Activated naive CD4-positive, alpha-beta T cell treated with anti-CD3 and anti-CD28 coated beads, Interleukin-2, amount 50 U/mL, for 72 hours (primary cell): ENCODE measurements around the gene PSMD5. TPM values are rescaled to one million over a fixed set of nuclear protein-coding genes. Genes with fewer than 3 reads are reported as not detected.
"Not testable (repeated sequence)": the region's sequence is repeated elsewhere in the genome, so short reads cannot be mapped to it uniquely, and the experiment has no call there.

ENCODE experiments used
- ATAC-seq, 2 donors: fragments of 150-1000 bp; cut with Tn5 transposase; 2 replicates each; pipeline ENCODE4 v1.10.0; 2021; ENCODE audit warnings: mild to moderate bottlenecking in 2 of 2, moderate library complexity in 2 of 2
- DNase-seq, 2 donors: peaks; one replicate each; pipeline ENCODE4 v3.0.0; 2021 to 2022; ENCODE audit warnings: low spot score in 2 of 2
- H3K27ac Mint-ChIP-seq, 2 donors: one replicate each; pipeline ENCODE4 v1.8.0; 2022; ENCODE audit warnings: mild to moderate bottlenecking in 2 of 2, mixed read lengths in 2 of 2
- H3K36me3 Mint-ChIP-seq, 2 donors: one replicate each; pipeline ENCODE4 v1.8.0; 2022; ENCODE audit warnings: mixed read lengths in 2 of 2
- H3K9me3 Mint-ChIP-seq, 2 donors: one replicate each; pipeline ENCODE4 v1.8.0; 2022; ENCODE audit warnings: mixed read lengths in 2 of 2
- total RNA-seq, 2 donors: library from RNA; stranded (reverse); gene quantifications; one replicate each; pipeline ENCODE4 v1.2.3, GENCODE V29; 2022

PSMD5 gene
- total RNA-seq, 2 donors from 2014 or later, result 74.9 to 75.2 TPM

DNA sequence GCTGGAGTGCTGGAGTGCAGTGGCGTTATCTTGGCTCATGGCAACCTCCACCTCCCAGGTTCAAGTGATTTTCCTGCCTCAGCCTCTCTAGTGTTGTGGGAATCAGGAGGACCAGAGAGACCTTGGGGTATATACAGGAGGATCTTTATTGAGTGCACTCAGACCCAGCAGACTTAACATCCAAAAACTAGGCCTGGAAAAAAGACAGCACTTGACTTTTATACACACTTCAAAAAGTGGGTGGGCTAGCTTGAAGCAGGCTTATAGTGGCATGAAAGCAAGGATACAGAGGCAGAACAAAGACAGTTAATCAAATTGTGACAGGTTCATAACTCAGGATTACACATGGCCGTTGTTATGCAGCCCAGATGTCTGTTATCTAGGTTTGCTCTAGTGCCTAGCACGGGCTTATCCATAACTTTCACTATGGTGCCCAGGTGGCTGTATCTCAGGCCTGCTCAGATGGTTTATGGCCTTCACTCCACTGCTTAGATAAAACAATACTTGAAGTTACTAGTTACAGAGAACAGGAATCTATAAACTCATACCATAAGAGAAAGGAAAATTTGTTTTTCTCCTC lies 37.8 kb downstream of the PSMD5 start:
- H3K9me3 Mint-ChIP-seq, result peaks cover 15 to 29% of the 10 kb centered on the region in 2 donors
- ATAC-seq, H3K27ac Mint-ChIP-seq, DNase-seq: not testable (repeated sequence)
- H3K36me3 Mint-ChIP-seq, result peaks cover 32 to 41% of the 10 kb centered on the region in 2 donors

DNA sequence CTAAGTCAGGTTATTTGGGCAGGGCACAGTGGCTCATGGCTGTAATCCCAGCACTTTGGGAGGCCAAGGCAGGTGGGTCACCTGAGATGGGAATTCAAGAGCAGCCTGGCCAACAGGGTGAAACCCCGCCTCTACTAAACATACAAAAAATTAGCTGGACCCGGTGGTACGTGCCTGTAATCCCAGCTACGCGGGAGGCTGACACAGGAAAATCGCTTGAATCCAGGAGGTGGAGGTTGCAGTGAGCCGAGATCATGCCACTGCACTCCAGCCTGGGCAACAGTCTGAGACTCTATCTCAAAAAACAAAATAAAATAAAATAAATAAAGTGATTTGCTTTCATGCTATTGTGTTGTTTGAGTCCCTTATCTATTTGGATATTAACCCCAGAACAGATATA lies 41.3 kb downstream of the PSMD5 start:
- no peak for DNase-seq
- Mint-ChIP-seq H3K36me3 (peaks cover 11 to 12% of the 10 kb centered on the region in 2 donors), H3K9me3 (peaks cover 7 to 12% of the 10 kb centered on the region in 2 donors), H3K27ac (no peak overlapping the region)
- no peak for ATAC-seq

DNA sequence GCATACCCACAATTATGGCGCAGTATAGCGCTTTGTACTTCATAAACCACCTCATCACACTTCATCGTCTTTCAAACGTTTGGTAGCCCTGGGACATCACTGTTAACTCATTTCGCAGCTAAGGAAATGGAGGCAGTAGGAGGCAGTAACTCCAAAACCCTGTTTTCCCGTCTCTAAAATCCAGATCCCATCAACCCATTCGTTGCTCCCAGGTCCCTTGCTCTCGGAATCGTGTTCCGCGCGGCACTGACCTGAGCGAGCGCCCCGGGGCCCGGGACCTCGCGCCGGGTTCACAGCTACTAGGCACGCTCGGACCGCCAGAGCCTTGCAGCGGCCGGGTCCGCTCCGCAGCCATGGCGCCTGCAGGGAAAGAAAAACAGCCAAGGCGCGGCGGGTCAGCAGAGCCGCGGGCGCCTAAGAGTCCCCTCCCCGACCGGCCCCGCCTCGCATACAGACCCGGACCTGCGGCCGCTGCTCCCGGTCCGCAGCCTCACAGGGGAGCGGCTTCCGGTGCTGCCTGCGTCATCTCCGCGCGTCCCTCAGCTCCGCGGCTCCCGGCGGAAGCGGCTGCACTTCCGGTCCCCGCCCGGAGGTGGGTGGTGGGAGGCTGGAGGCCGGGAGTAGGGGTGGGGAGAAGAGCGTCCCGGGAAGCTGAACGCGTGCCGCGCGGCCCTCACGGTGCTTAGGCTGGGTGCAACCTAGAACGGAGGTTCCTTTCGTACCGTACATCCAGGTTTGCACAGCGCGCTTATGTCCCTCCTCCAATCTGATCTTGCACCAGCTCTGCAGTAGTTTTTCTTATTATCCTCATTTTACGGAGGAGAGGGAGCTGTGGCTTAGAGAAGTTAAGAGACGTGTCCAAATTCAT lies 49.6 kb downstream of the PSMD5 start, which contains the start of gene FBXW2:
TSS of gene FBXW2 (minus strand) at position 519 of the 868 bp plus-strand sequence. CDS start 5,158 bp downstream, outside the sequence.
- peaks cover 12 to 28% of the 10 kb centered on the region in 2 donors for H3K36me3 Mint-ChIP-seq
- DNase-seq, result peak; percentile 87 to 93
- ATAC-seq, result peak; percentile 97

DNA sequence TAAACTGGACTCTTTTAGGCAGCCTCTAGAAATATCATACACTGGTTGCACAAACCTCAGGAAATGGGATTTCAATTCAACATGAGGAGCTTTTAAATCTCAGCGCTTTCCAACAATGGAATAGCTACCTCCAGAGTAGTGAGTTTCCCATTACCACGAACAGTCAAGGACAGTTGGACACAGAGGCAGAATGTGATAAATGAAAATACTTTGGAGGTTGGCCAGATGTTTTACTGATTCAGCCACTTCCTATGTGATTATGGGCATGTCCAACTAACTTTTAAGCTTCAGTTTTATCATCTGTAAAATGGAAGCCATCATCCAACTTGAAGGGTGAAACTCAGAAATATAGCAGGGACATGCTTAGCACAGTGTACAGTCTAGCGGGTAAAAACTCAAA lies 51.6 kb downstream of the PSMD5 start:
- DNase-seq (no peak), ATAC-seq (no peak)
- Mint-ChIP-seq H3K27ac (peak overlapping the region in 1 of 2 donors; percentile 93), H3K9me3 (peaks cover 0 to 3% of the 10 kb centered on the region in 2 donors), H3K36me3 (peaks cover 15 to 44% of the 10 kb centered on the region in 2 donors)

More for the DNA sequence above, 49.6 kb downstream of the PSMD5 start, which contains the start of gene FBXW2:
- H3K9me3 Mint-ChIP-seq, result no peaks in the 10 kb centered on the region
- H3K27ac Mint-ChIP-seq, result peak within 1 kb of the TSS; percentile 92 to 93

DNA sequence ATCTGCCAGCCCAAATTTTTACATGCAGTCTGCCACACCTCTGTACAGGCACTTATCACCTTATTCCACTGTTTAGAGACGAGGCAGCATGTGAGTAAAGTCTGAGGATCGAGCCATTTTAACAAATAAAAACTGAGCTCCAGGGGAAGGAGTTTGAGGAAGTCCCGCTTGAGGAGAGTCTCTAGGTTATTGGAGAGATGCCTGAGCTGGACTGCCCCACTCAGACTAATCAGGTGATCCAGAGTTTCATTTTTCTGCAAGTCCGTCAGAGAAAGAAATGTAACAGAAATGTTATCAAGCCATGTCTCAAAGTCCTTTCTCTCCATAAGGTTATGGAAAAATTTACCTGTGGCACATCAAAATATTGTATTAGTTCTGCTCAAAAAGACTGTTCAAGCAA lies 54.8 kb downstream of the PSMD5 start:
- DNase-seq, result no peak
- Mint-ChIP-seq H3K27ac (no peak overlapping the region), H3K9me3 (peaks cover 0 to 4% of the 10 kb centered on the region in 2 donors), H3K36me3 (peaks cover 8 to 56% of the 10 kb centered on the region in 2 donors)
- ATAC-seq, result no peak

DNA sequence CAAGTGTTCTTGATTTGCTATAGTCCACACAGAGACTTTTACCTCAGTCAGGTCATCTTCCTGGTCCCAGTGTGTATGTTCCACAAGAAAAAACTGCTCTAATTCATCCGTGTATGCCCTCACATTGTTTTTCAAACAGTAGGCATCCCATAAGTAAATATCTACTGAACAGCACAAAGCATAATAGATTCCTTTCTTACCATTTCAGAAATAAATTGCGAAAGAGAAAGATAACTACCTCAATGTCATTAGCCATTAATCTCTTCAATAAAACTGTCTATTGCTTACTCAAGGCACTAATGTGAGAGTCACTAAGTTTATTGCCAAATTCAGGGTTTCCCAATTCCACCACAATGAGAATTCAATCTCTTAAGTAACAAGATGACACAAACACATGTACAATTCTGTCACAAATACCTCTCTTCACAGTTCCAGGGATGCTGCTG lies 59.1 kb downstream of the PSMD5 start:
- DNase-seq (no peak), ATAC-seq (no peak)
- H3K36me3 Mint-ChIP-seq, result peaks cover 5 to 60% of the 10 kb centered on the region in 2 donors
- H3K9me3 Mint-ChIP-seq, result peaks cover 0 to 8% of the 10 kb centered on the region in 2 donors
- peak overlapping the region in 1 of 2 donors; percentile 82 for H3K27ac Mint-ChIP-seq

DNA sequence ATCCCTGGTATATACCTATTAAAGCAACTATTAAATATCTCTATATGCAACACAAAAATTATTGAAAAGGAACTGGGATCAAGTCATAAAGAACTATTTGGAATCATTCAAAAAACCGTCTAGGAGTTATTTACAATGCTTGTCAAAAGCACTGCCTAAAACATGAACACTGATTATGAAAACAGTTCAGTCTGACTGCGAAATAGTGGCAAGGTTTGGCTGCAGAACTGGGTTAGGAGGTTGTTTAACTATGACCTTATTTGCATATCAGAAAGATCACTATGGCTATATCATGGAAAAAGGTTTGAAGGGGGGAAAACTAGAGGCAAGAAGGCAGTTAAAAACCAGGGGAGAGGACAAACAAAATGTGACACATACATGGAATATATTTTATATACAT lies 61.5 kb downstream of the PSMD5 start:
- Mint-ChIP-seq H3K9me3 (peaks cover 0 to 6% of the 10 kb centered on the region in 2 donors), H3K36me3 (peaks cover 2 to 45% of the 10 kb centered on the region in 2 donors), H3K27ac (peak overlapping the region in 1 of 2 donors; percentile 39)
- ATAC-seq (no peak), DNase-seq (no peak)

DNA sequence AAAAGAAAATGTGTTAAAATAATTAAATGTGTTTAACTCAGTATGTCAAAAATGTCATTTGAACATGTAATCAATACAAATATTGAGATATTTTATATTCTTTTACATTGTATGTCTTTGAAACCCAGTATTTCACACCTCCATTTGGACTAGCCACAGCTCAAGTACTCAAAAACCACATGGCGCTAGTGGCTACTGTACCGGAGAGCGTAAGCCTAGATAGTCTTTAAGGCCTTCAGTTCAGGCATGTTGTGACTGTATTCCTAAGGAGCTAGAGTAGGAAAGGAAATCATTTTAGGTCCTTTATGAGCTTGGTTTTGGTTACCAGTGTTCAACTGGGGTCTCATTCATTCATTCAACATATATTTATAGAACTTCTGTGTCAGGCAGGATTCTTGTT lies 62.4 kb downstream of the PSMD5 start:
- peaks cover 0 to 4% of the 10 kb centered on the region in 2 donors for H3K9me3 Mint-ChIP-seq
- ATAC-seq (no peak), DNase-seq (no peak)
- H3K27ac Mint-ChIP-seq, result no peak overlapping the region
- H3K36me3 Mint-ChIP-seq, result peaks cover 0 to 36% of the 10 kb centered on the region in 2 donors

DNA sequence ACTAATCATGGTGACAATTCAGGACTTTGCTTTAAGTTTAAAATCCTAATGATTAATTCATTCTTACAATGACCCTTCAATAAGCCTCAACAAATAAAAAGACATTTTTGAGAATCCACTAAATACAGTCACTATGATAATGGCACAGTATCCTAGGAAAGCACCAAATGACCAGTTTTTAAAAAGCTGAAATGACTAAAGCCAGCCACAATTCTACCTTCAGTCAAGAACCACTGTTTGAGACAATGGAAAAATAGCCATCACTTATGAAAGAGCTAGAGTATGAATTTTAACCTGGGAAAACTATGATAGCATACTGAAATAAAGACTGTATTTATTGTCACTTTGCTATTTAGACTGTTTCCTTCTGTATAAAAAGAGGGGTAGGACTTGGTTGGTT lies 63.5 kb downstream of the PSMD5 start:
- no peak overlapping the region for H3K27ac Mint-ChIP-seq
- peak; percentile 26 to 31 for ATAC-seq

DNA sequence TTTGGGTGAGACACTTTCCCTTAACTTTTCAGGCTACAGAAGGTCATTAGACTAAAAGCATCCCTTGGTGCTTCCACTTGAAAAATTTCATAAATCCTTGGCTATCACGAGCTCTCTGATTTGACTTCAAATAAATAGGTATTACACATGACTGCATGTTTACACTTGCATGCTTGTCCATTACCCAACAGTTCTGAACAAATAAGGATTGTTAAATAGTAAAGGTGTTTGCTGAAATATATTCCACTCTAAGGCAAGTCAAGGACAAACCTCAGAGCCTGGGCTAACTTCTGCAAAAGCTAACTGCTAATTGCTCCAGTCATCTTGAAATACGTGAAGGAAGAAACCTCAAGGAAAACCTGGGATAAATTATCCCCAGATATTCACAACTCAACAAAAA lies 64.0 kb downstream of the PSMD5 start:
- H3K36me3 Mint-ChIP-seq, result peaks cover 0 to 27% of the 10 kb centered on the region in 2 donors
- no peak for DNase-seq
- ATAC-seq, result no peak
- peak overlapping the region in 1 of 2 donors; percentile 52 for H3K27ac Mint-ChIP-seq
- H3K9me3 Mint-ChIP-seq, result peaks cover 0 to 4% of the 10 kb centered on the region in 2 donors

More for the DNA sequence above, 63.5 kb downstream of the PSMD5 start:
- Mint-ChIP-seq H3K9me3 (peaks cover 0 to 4% of the 10 kb centered on the region in 2 donors), H3K36me3 (peaks cover 0 to 32% of the 10 kb centered on the region in 2 donors)
- no peak for DNase-seq

DNA sequence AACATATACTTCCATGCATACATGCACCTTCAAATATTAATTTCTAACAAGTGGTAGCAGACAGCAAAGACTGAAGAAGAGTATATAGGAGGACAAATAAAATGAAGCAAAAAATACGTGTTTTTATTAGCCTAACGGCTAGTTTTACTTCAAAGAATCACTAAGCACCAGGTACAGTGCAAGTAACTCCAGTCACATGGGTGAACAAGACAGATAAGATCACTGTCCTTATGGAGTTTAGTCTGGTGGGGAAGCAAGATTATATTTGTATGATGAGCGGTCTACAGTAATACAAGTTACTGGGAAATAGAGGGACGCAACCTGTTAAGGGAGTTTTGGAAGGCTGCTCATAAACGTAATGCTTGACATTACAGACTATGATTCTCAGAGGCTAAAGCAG lies 65.5 kb downstream of the PSMD5 start:
- Mint-ChIP-seq H3K9me3 (peaks cover 0 to 4% of the 10 kb centered on the region in 2 donors), H3K27ac (no peak overlapping the region), H3K36me3 (peaks cover 0 to 17% of the 10 kb centered on the region in 2 donors)
- no peak for ATAC-seq
- no peak for DNase-seq

DNA sequence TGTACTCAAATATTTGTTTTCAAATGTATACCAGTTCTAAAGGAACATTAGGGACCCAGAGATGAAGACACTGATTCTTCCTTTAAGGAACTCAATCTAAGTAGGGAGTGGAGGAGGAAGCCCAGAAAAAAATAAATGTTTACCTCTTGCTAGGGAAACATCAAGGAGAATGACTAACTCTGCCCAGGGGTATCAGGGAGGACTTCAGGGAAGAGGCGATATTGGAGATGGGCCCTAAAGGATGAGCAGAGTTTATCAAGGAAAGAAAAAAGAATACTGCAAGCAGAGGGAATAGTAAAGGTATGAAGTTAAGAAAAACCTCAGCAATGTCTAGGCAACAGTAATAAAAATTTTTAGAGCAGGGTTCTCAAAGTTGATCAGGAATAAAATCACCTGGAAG lies 65.9 kb downstream of the PSMD5 start:
- no peak for DNase-seq
- no peak for ATAC-seq
- Mint-ChIP-seq H3K36me3 (peaks cover 0 to 14% of the 10 kb centered on the region in 2 donors), H3K9me3 (peaks cover 0 to 4% of the 10 kb centered on the region in 2 donors), H3K27ac (no peak overlapping the region)

DNA sequence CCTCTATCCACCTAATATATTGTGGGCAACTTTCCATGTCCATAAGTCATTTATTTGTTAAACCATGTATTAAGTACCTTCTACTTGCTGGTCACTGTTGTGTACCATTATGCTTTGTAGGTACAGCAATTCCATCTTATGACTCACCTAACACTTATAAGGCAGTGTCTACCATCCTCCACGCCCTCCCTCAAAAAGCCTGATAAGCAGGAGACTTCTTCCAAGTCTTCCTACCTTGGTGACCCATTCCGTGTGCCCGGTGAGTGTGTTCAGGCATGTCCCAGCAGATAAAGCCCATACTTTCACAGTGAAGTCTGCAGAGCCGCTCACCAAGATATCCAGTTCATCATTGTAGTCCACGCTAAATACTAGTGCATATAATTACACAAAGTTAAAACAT lies 66.9 kb downstream of the PSMD5 start:
- ATAC-seq (no peak), DNase-seq (no peak)
- H3K9me3 Mint-ChIP-seq, result no peaks in the 10 kb centered on the region
- no peak overlapping the region for H3K27ac Mint-ChIP-seq
- H3K36me3 Mint-ChIP-seq, result peaks cover 6 to 16% of the 10 kb centered on the region in 2 donors

DNA sequence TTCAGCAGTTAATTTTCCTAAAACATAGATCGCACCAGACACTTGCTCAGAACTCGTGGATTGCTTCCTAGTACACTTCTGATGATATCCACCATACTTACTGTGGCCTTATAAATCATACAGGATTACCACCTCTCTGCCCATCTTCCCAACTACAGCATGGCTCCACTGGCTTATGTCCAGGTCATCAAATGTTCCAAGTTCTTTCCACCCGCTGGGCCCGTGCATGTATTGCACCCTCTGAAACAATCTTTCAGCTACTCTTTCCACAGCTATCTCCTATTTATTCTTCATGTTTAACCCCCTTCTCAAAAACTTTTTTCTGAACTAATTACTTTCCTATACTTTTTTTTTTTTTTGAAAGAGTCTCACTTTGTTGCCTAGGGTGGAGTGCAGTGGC lies 68.0 kb downstream of the PSMD5 start:
- Mint-ChIP-seq H3K36me3 (peaks cover 9 to 21% of the 10 kb centered on the region in 2 donors), H3K27ac (no peak overlapping the region), H3K9me3 (no peaks in the 10 kb centered on the region)
- DNase-seq (no peak), ATAC-seq (no peak)

DNA sequence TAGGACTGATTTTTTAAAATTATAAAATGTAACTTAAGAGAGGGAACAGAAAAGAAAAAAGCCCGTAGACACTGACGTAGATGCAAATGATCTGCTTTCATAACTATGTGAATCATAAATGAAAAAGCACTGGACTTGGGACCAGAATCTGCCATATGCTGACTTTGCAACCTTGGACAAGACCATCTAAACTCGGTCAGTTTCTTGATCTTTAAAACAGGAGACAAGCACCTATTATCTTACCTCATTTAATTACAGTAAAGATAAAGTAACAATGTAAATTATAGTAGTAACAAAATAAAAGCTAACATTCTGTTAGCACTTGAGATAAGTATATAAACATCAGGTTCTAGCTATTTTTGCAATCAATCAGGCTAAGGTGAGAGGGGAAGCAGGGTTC lies 69.5 kb downstream of the PSMD5 start:
- Mint-ChIP-seq H3K27ac (no peak overlapping the region), H3K9me3 (no peaks in the 10 kb centered on the region), H3K36me3 (peaks cover 9 to 13% of the 10 kb centered on the region in 2 donors)
- no peak for ATAC-seq
- DNase-seq, result no peak

DNA sequence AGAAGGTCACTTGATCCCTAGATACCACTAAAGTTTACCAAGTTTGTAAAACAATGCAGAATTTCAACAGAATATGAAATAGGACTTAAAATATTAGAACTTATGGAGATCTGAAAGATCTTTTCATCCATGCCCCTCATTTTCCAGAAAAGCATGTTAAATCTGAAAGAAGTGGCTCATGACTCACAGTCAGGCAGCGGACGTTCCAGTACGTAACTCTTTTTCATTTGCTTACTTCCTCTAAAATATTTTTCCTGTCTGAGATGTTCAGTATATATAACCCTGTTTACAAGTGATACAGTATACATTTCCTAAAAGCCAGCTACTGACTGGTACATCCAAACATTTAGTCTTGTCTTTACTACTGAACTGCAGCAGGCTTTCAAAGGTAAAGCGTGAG lies 71.8 kb downstream of the PSMD5 start:
- Mint-ChIP-seq H3K27ac (peak overlapping the region in 1 of 2 donors; percentile 16), H3K36me3 (peaks cover 13 to 14% of the 10 kb centered on the region in 2 donors), H3K9me3 (no peaks in the 10 kb centered on the region)
- ATAC-seq, result no peak
- no peak for DNase-seq

DNA sequence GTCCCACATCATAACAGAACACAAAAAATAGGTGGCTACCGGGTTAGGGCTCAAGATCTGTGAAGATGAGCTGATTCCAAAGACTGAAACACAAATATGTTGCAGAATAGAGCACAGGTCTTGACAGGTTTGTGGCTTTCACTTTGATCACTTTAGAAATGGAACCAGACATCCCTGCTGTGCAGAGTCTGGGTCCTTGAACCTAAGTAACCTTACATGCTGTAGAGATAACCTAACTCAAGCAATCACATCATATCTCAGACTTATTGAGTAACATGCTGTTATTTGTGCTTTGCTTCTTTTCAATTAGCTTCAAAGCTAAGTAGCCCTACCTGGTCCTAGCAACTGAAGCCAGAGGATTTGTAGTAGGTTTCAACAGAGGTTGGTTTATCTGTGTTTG lies 73.8 kb downstream of the PSMD5 start:
- H3K36me3 Mint-ChIP-seq, result peaks cover 13 to 14% of the 10 kb centered on the region in 2 donors
- H3K27ac Mint-ChIP-seq, result peak overlapping the region in 1 of 2 donors; percentile 46
- H3K9me3 Mint-ChIP-seq, result no peaks in the 10 kb centered on the region
- DNase-seq (no peak), ATAC-seq (peak in 1 of 2 donors; percentile 84)
